ENCODE results near the gene GABBR1.

Gene GABBR1

DNA sequence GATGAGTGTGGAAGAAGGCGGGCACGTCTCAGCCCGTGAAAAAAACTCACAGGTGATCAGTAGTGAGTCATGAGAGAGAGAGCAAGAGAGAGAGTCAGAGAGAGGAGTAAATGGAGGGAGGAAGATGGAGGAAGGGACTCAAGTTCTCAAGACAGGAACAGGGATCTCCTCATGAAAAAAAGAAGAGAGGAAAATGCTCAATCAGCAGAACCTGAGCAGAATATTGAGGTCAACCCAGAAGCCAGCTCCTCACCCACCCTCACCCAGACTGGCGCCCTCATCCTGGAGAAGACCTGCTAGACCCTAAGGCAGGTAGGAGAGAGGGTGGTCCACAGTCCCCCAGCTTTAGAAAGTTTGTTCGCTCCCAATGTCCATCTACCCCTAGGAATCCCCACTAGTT lies 78.2 kb downstream of the GABBR1 start:
- DNase-seq (ENCODE audit: low read depth, low spot score): no peak
- H3K27me3 ChIP-seq (ENCODE audit: insufficient read depth, insufficient read length): peaks cover 62% of the 10 kb centered on the region
- TF ChIP-seq YY1 (IDR thresholded peaks at IDR 0.05; ENCODE audit: insufficient read depth, insufficient read length) (no peak), SUZ12 (IDR thresholded peaks at IDR 0.05; ENCODE audit: extremely low read depth, insufficient read depth, insufficient read length) (no peak), ZNF274 (IDR thresholded peaks at IDR 0.05; ENCODE audit: low read depth, low read length) (no peak)
- no peaks in the 10 kb centered on the region for H3K9me3 ChIP-seq (ENCODE audit: insufficient read depth, low read length)
- no peak overlapping the region for H3K9ac ChIP-seq (ENCODE audit: insufficient read length, low read depth)
- H3K4me3 ChIP-seq (ENCODE audit: insufficient read length, low read depth): no peak overlapping the region
- no peaks in the 10 kb centered on the region for H3K36me3 ChIP-seq (ENCODE audit: insufficient read depth, insufficient read length, low read length)
- no peaks in the 10 kb centered on the region for H3K4me1 ChIP-seq (ENCODE audit: insufficient read depth, insufficient read length)

DNA sequence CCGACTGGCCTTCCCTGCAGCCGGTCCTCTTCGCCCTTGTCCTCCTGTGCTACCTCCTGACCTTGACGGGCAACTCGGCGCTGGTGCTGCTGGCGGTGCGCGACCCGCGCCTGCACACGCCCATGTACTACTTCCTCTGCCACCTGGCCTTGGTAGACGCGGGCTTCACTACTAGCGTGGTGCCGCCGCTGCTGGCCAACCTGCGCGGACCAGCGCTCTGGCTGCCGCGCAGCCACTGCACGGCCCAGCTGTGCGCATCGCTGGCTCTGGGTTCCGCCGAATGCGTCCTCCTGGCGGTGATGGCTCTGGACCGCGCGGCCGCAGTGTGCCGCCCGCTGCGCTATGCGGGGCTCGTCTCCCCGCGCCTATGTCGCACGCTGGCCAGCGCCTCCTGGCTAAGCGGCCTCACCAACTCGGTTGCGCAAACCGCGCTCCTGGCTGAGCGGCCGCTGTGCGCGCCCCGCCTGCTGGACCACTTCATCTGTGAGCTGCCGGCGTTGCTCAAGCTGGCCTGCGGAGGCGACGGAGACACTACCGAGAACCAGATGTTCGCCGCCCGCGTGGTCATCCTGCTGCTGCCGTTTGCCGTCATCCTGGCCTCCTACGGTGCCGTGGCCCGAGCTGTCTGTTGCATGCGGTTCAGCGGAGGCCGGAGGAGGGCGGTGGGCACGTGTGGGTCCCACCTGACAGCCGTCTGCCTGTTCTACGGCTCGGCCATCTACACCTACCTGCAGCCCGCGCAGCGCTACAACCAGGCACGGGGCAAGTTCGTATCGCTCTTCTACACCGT lies 79.5 kb downstream of the GABBR1 start:
- Histone ChIP-seq H3K4me3 (ENCODE audit: insufficient read length, low read depth) (peak overlapping the region; percentile 42), H3K4me1 (ENCODE audit: insufficient read depth, insufficient read length) (no peaks in the 10 kb centered on the region), H3K9me3 (ENCODE audit: insufficient read depth, low read length) (no peaks in the 10 kb centered on the region), H3K36me3 (ENCODE audit: insufficient read depth, insufficient read length, low read length) (no peaks in the 10 kb centered on the region), H3K9ac (ENCODE audit: insufficient read length, low read depth) (peak overlapping the region; percentile 34), H3K27me3 (ENCODE audit: insufficient read depth, insufficient read length) (peaks cover 62% of the 10 kb centered on the region)
- DNase-seq (ENCODE audit: low read depth, low spot score): peak; percentile 36
- no peak for TF ChIP-seq SUZ12 (IDR thresholded peaks at IDR 0.05; ENCODE audit: extremely low read depth, insufficient read depth, insufficient read length)
- no peak for TF ChIP-seq ZNF274 (IDR thresholded peaks at IDR 0.05; ENCODE audit: low read depth, low read length)
- TF ChIP-seq YY1 (IDR thresholded peaks at IDR 0.05; ENCODE audit: insufficient read depth, insufficient read length): no peak

DNA sequence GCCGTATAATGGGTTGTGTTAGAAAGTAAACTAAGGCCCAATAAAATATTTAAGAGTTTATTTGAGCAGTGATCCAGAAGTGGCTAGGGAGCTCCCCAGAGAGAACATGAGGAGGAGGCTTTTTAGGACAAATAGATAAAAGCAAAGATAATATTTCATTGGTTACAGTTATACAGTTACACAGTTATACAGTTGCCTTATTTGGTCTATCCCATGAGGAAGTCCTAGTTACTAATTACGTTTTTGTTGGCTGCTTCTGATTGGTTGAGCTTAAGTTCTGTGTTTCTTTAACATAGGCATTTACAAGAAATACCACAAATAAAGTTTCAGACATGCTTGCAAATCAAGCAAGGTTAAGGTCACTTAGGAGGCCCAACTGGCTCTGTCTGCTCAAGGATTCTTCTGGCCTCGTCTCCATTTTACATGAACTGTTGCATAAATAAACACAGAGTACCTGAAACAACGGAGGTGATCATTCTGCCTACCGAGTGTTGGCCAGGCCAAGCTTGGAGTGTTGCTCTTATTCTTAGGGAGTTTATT lies 80.4 kb downstream of the GABBR1 start:
- DNase-seq (ENCODE audit: low read depth, low spot score): no peak
- no peak overlapping the region for H3K9ac ChIP-seq (ENCODE audit: insufficient read length, low read depth)
- no peak overlapping the region for H3K4me3 ChIP-seq (ENCODE audit: insufficient read length, low read depth)
- TF ChIP-seq SUZ12 (IDR thresholded peaks at IDR 0.05; ENCODE audit: extremely low read depth, insufficient read depth, insufficient read length) (no peak), ZNF274 (IDR thresholded peaks at IDR 0.05; ENCODE audit: low read depth, low read length) (no peak), YY1 (IDR thresholded peaks at IDR 0.05; ENCODE audit: insufficient read depth, insufficient read length) (no peak)
- peaks cover 62% of the 10 kb centered on the region for H3K27me3 ChIP-seq (ENCODE audit: insufficient read depth, insufficient read length)
- H3K9me3 ChIP-seq (ENCODE audit: insufficient read depth, low read length): no peaks in the 10 kb centered on the region
- H3K36me3 ChIP-seq (ENCODE audit: insufficient read depth, insufficient read length, low read length): no peaks in the 10 kb centered on the region
- no peaks in the 10 kb centered on the region for H3K4me1 ChIP-seq (ENCODE audit: insufficient read depth, insufficient read length)

DNA sequence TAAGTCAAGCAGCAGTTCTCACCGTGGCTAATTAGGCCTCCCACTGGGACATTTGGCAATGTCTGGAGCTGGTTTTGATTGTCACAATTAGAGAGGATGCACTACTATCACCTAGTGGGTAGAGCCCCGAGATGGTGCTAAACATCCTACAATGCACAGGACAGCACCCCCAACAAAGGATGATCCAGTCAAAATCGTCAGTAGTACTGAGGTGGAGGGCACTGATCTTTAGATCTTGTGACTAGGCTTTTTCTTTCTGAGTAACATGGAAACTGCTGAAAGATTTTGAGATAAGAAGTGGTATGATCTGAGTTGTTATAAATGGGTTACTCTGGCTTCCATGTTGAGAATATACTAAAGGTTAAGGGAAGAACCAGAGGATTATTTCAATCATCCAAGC lies 85.4 kb downstream of the GABBR1 start:
- no peak overlapping the region for H3K9ac ChIP-seq (ENCODE audit: insufficient read length, low read depth)
- TF ChIP-seq YY1 (IDR thresholded peaks at IDR 0.05; ENCODE audit: insufficient read depth, insufficient read length) (no peak), SUZ12 (IDR thresholded peaks at IDR 0.05; ENCODE audit: extremely low read depth, insufficient read depth, insufficient read length) (no peak), ZNF274 (IDR thresholded peaks at IDR 0.05; ENCODE audit: low read depth, low read length) (no peak)
- H3K4me3 ChIP-seq (ENCODE audit: insufficient read length, low read depth): no peak overlapping the region
- H3K9me3 ChIP-seq (ENCODE audit: insufficient read depth, low read length): no peaks in the 10 kb centered on the region
- no peaks in the 10 kb centered on the region for H3K4me1 ChIP-seq (ENCODE audit: insufficient read depth, insufficient read length)
- peaks cover 18% of the 10 kb centered on the region for H3K27me3 ChIP-seq (ENCODE audit: insufficient read depth, insufficient read length)
- DNase-seq (ENCODE audit: low read depth, low spot score): no peak
- no peaks in the 10 kb centered on the region for H3K36me3 ChIP-seq (ENCODE audit: insufficient read depth, insufficient read length, low read length)

DNA sequence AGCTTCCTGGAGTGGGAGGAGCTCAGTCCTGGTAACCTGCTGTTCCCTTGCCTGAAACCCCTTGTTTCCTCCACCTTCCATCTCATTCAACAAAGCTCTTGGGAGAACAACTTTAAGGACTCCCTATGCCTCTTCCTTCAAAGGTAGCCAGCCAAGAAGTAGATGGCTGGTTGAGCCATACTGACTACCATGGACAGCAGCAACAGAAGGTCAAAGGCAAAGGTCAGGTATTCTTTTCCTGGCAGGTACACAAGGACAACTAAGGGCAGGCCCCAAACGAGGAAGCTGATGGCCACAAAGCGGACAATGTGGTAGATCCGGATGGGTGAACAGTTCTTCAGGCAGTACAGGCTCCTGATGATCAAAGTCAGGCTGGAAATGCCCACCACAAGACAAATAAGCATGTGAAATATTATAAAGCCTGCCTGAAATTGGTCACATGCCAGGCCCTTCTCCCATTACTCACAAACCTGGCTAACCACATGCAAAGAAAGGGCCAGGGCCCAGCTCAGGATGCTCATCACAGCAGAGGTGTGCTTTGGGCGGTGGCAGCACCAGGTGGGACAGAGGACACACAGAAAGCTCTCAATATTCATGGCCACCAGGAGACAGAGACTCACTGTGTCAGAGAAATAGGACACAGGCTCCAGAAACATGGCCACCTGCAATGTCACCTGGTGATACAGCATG lies 95.1 kb downstream of the GABBR1 start:
- no peaks in the 10 kb centered on the region for H3K4me1 ChIP-seq (ENCODE audit: insufficient read depth, insufficient read length)
- TF ChIP-seq ZNF274 (IDR thresholded peaks at IDR 0.05; ENCODE audit: low read depth, low read length): no peak
- TF ChIP-seq SUZ12 (IDR thresholded peaks at IDR 0.05; ENCODE audit: extremely low read depth, insufficient read depth, insufficient read length): no peak
- TF ChIP-seq YY1 (IDR thresholded peaks at IDR 0.05; ENCODE audit: insufficient read depth, insufficient read length): no peak
- H3K36me3 ChIP-seq (ENCODE audit: insufficient read depth, insufficient read length, low read length): no peaks in the 10 kb centered on the region
- no peak overlapping the region for H3K9ac ChIP-seq (ENCODE audit: insufficient read length, low read depth)
- no peaks in the 10 kb centered on the region for H3K9me3 ChIP-seq (ENCODE audit: insufficient read depth, low read length)
- no peak for DNase-seq (ENCODE audit: low read depth, low spot score)
- no peak overlapping the region for H3K4me3 ChIP-seq (ENCODE audit: insufficient read length, low read depth)
- no peaks in the 10 kb centered on the region for H3K27me3 ChIP-seq (ENCODE audit: insufficient read depth, insufficient read length)

DNA sequence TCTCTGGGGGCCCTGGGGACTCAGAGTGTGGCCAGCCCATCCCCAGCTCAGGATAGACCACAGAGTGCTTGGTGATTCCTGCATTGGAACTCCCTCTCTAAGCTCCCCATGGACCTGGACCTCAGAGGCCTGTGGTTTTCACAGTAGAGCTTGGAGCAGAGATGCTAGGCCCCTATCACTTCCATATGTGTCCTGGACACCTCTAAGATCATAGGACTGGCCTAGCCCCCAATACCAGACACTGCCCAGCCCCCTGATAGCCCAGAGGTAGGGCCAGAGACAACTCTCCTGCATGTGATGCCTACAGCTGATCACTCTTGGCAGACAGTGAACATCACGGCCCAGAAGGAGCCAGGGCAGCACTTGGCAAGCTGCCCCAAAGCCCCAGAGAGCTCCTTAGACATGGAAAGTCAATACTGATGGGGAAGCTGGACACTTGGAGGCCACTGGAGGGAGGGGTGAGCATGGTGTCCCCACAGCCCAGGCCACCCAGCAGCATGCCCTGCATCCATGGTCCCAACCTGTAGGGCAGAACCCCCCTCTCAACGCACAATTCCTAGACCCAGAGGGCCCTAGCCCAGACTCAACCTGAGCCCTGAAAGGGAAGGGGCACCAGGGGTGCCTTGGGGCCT lies 100.5 kb downstream of the GABBR1 start:
- H3K27me3 ChIP-seq (ENCODE audit: insufficient read depth, insufficient read length): no peaks in the 10 kb centered on the region
- H3K36me3 ChIP-seq (ENCODE audit: insufficient read depth, insufficient read length, low read length): no peaks in the 10 kb centered on the region
- no peak for DNase-seq (ENCODE audit: low read depth, low spot score)
- H3K9me3 ChIP-seq (ENCODE audit: insufficient read depth, low read length): no peaks in the 10 kb centered on the region
- H3K4me3 ChIP-seq (ENCODE audit: insufficient read length, low read depth): no peak overlapping the region
- peaks cover 2% of the 10 kb centered on the region for H3K4me1 ChIP-seq (ENCODE audit: insufficient read depth, insufficient read length)
- TF ChIP-seq ZNF274 (IDR thresholded peaks at IDR 0.05; ENCODE audit: low read depth, low read length): no peak
- TF ChIP-seq SUZ12 (IDR thresholded peaks at IDR 0.05; ENCODE audit: extremely low read depth, insufficient read depth, insufficient read length): no peak
- no peak for TF ChIP-seq YY1 (IDR thresholded peaks at IDR 0.05; ENCODE audit: insufficient read depth, insufficient read length)
- no peak overlapping the region for H3K9ac ChIP-seq (ENCODE audit: insufficient read length, low read depth)

DNA sequence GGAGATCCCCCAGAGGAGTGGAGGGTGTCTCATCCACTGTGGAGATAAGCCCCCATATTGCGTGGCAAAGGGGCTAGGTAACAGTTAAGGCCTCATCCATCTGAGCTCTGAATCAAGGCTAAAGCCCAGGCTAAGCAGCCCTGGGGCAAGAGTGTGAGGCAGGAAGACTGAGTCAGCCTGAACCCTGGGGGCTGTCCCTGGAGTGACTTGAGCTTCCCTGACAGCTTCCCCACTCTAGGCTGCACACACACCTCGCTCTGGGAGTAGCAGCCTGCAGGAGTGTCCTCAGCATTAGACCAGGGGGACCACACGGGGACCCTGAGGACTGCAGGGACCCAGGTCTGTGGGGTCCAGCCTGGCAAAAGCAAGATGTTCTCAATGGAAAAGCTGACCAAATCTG lies 101.3 kb downstream of the GABBR1 start:
- Histone ChIP-seq H3K4me3 (ENCODE audit: insufficient read length, low read depth) (no peak overlapping the region), H3K9ac (ENCODE audit: insufficient read length, low read depth) (no peak overlapping the region), H3K4me1 (ENCODE audit: insufficient read depth, insufficient read length) (peaks cover 2% of the 10 kb centered on the region), H3K36me3 (ENCODE audit: insufficient read depth, insufficient read length, low read length) (no peaks in the 10 kb centered on the region), H3K27me3 (ENCODE audit: insufficient read depth, insufficient read length) (no peaks in the 10 kb centered on the region), H3K9me3 (ENCODE audit: insufficient read depth, low read length) (no peaks in the 10 kb centered on the region)
- DNase-seq (ENCODE audit: low read depth, low spot score): no peak
- TF ChIP-seq ZNF274 (IDR thresholded peaks at IDR 0.05; ENCODE audit: low read depth, low read length): no peak
- no peak for TF ChIP-seq SUZ12 (IDR thresholded peaks at IDR 0.05; ENCODE audit: extremely low read depth, insufficient read depth, insufficient read length)
- TF ChIP-seq YY1 (IDR thresholded peaks at IDR 0.05; ENCODE audit: insufficient read depth, insufficient read length): no peak
